ENCODE measurements around the gene APLP2.
"Not testable (repeated sequence)": the region's sequence is repeated elsewhere in the genome, so short reads cannot be mapped to it uniquely, and the experiment has no call there.

APLP2 gene

GRCh38 chr11:130092661-130093060, 23.0 kb downstream of the APLP2 start:
- DNase-seq = no peak

DNA sequence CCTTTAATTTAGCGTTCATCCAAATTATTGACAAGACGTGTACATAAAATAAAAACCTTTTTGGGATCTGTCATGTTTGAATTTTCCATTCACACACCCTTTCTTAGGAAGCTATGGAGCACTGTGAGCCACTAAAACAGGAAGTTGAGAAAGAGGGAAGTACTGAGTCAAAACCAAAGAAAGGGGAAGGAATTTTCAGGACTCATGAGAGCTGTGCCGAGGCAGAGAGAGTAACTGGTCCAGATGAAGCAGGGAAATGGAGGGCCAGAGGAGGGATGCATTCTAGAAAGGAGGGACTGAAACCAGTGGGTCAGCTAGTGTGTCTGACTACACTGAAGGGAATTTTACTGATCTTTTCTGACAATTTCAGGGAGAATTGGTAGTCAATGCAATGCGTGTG, 24.9 kb downstream of the APLP2 start:
- DNase-seq = no peak

GRCh38 chr11:130095326-130095725, 25.6 kb downstream of the APLP2 start:
- DNase-seq = no peak

DNA sequence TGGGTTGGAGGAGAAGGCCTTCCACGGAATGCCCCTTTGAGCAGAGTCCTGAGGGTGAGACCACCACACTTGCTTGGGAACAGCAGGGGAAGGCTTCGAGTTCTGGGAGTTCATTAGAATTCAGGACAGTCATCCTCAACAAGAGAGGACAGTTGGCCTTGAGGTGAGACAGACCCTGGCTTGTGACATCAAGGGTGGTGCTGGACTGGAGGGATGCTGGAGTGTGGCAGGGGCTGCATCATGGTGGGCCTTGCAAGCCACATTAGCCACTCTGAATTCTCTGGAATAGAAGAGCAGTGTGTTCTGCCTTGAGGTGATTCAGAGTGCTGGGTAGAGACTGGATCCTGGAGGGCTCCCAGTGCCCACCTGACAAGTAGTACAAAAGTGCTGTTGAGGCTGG, 26.3 kb downstream of the APLP2 start:
- DNase-seq = no peak

- DNase-seq = no peak
Measured at GRCh38 chr11:130096823-130097222, 27.1 kb downstream of the APLP2 start.

DNA sequence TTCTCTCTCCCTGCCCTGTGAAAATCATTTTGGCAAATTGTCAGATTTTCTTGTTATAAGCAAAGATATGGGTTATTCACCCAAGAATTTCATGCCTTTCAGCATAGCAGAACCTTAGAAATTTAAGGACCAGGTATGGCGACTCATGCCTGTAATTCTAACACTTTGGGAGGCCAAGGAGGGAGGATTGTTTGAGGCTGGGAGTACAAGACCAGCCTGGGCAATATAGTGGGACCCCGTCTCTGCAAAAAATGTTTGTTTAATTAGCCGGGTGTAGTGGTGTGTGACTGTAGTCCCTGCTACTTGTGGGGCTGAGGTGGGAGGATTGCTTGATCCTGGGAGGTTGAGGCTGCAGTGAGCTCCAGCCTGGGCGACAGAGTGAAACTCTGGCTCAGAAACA, 27.6 kb downstream of the APLP2 start:
- no peak for DNase-seq

GRCh38 chr11:130099356-130099755, 29.7 kb downstream of the APLP2 start:
- no peak for DNase-seq

DNA sequence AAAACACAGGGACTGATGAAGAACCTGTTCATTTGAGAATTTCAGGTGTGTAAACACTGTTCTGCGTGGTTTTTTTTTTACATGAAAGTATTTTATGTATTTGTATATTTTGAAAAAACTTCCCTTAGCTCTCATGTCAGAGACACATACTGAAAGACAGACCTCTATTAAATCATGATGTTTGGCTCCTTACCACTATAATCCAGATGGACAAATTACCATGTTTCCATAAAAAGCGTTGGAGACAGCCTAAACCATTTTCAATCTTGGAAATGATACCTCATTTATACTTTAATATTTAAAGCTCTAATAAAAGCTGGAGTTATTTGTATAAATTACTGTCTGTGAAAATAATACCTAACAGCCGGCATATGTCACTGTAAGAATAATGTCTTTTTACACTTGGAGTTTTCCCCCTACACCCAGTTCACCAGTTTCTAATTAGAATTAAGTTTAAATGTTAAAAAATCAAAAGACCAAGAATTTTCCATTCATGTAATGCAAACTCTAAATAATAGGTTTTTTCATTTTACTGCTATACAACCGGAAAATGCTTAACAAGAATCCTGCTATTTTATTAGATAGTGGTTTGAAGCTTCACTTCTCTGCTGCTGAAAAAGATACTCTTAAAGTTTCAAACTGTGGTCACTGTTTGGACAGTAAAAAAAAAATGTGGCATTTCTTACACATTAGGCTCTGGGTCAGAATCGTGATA, 30.8 kb downstream of the APLP2 start:
- DNase-seq = no peak

DNA sequence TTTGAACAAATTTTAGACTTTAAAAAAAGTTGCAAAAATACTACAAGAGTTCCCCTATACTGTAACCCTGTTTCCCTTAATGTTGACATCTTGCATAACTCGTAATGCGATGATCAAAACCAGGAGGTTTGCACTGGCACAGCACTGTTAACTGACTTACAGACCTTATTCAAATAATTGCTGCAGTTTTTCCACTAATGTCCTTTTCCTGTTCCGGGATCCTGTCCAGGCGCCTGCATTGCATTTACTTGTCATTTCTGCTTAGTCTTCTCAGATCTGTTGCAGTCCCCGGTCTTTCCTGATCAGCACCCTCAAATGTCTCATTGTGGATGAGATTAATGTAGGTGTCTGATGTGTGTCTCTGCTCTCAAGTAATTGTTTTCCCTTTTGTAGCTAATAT, 32.0 kb downstream of the APLP2 start:
- no peak for DNase-seq

DNA sequence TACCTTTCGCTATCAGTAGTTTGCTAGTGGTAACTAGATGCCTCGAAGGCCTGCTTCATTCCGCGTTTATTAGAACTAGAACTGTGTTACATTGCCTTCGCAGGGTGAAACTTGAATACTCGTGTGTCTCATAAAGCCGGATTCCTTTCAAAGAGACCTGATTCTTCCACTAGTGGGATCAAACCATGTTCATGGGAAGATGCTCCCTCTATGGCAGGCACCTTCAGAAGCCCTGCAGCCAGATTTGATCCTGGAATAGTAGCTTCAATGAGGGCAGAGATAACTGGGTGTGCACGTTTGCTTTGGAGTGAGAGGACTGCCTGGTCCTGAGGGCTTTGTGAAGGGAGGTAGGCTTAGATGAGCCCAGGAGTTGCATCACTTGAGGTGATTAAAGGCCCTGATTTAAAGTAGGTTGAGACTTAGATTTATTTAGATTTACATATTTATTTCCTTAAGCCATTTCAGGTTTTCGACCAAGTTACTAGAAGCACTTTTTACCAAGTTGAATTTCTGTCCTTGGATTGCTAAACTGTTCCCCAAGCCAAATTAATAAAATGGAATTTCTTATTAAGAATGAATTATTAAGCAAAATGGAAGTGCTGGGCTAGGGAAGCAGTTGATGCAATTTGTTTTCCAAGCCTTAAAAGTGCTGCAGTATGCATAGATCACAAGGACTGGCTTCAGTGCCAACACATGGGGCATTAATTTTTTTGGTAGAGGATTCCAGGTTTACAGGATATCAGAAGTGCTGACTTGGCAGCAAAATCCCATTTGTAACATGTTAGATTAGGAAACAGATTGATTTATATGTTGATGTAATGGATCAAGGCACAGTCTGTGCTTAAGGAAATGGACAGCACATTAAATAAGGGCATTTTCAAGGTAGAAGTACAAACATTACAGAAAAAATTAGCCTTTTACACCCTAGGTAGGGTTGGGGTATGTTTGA, 32.9 kb downstream of the APLP2 start:
- no peak for DNase-seq

DNA sequence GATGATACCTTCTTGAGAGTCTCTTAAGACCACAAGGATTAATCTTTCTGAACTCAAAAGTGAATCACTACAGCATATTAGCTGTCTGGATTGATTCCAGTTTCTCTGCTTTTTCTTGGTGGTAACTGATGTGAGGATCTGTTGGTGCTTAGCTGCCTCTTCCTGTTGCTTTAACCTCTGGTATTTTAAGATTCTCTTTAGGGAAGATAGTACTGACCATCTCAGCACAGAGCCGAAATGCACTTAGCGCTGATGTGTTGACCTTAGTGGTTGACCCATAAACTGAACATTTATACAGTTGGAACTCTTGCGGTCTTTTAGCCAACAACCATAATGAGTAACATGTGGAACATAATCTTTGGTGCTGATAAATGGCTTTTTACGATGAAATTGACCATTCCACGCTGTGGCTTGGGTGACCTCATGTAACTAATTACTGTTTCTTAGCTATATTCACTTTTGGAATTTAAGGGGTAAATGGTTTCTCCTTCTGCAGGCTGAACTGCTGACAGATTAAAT, 33.7 kb downstream of the APLP2 start:
- DNase-seq = no peak

DNA sequence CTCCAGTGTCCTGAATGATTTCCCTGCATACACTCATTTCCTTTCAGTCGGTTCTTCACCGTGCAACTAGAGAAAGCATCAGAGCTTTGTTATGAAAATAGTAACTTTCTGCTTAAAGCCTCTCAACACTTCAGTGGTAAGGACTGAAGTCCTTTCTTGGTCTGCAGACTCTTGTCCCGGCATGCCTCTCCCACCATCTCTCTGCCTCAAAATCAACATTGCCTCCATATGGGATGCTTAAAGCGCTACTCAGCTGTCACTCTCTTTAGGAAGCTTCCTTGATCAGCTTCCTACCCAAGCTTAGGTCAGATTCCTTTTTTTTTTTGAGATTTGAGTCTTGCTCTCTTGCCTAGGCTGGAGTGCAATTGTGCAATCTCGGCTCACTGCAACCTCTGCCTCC, 36.7 kb downstream of the APLP2 start:
- DNase-seq = no peak

DNA sequence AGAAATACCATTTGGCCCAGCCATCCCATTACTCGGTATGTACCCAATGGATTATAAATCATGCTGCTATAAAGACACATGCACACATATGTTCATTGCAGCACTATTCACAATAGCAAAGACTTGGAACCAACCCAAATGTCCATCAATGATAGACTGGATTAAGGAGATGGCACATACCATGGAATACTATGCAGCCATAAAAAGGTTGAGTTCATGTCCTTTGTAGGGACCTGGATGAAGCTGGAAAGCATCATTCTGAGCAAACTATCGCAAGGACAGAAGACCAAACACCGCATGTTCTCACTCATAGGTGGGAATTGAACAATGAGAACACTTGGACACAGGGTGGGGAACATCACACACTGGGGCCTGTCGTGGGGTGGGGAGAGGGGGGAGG, 39.0 kb downstream of the APLP2 start:
- DNase-seq = not testable (repeated sequence)

DNA sequence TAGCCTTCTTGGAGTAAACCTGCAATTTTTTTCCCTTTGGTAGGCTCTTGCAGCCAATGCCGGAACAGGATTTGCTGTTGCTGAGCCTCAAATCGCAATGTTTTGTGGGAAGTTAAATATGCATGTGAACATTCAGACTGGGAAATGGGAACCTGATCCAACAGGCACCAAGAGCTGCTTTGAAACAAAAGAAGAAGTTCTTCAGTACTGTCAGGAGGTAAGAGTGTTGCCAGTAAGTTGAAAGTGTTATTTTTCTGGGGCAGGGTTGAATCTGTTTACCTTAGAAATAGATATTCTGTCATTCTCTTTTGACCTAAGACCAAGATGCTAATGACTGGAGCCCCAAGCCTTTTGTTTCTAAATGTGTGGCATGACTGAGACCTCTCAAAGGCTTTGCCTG, 39.7 kb downstream of the APLP2 start:
- no peak for DNase-seq

- no peak for DNase-seq
Measured at GRCh38 chr11:130110339-130111108, 40.8 kb downstream of the APLP2 start.

- no peak for DNase-seq
Measured at GRCh38 chr11:130112071-130112830, 42.6 kb downstream of the APLP2 start.

DNA sequence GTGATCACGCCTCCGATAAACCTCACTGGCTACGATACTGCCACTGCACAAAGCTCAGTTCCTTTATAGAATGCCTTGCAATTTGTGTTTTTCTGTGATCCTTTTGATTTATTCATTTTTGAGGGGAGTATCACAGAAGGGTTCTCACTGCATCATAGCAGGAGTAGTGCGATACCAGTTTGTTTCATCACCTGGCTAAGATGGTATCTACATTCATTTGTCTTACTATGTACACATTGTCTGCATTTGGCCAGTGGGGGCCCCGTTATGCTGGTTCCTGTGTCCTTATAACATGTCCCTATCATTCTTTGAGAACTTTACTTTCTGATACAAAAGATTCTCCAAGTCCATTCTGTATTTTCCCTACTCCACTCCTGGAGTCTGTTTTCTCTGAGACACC, 44.6 kb downstream of the APLP2 start:
- DNase-seq = no peak

DNA sequence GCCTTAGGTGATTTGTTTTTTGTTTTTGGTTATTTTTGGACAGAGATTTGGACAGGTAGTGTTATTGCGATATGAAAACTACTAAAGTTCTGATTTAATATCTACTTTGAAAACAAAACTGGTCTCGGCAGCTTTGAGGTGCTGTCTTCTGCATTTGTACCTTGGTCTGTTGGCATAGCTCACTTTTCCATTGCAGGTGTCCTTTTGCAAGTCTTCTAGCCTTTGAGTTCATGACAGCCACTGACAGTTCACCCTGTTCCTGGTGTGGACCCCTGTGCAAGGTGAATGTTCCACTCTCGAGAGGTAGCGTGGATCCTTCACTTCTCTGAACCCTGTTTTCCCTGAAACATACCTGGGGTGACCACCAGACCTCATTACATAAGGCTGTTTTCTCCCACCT, 45.0 kb downstream of the APLP2 start:
- DNase-seq = no peak

GRCh38 chr11:130115218-130115617, 45.5 kb downstream of the APLP2 start:
- no peak for DNase-seq

- no peak for DNase-seq
Measured at GRCh38 chr11:130118165-130118564, 48.5 kb downstream of the APLP2 start.

DNA sequence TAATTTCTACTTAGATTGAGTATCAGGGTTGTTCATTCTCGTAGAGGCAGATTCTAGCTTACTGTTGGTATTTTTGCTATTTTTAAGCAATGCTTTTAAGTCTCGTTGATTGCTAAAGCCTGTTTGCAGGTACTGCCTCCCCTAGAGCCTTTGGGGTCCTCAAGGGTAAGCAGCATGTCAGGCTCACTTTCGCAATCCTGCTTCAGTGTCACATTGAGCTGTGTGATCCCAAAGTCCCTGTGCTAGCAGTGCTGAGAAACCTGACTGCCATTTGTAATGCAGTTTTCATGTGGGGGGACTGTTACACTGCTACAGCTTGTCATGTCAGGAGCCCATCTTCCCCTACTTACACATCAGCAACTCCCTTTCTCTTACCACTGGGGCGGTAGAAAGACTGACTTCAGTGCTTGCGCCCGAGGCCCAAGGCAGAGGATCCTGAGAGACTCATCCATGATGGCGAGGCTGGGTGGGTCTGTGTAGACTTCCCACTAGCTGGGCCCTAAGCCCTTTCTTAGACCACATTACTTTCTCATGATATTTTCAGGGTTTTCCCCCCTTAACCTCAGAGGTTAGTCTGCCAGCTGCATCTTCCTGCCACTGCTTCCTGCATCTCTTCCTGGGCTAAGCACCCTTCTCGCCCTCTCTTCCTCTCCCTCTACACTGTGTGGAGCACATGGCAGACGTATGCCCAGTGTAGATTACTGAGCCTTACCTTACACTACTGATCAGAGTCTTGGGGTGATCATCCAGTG, 49.1 kb downstream of the APLP2 start:
- DNase-seq = peak; percentile 32

DNA sequence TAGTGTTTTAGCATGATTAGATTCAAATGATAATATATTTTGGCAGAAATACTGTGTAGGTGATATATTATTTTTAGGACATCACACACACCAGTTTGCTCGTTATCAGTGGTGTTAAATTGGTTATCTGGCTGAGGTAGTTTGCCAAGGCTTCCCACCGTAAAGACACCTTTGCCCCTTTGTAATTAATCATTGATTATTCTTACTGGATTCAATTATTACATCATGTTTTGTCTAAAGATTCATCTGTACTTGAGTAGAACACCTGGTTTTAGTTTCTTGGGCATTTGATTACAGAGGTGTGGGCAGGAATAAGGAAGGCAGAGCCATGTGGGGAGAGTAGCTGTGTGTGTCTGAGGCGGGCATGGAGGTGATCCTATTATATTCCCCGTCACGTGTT, 50.4 kb downstream of the APLP2 start:
- DNase-seq = no peak

Data from CD4-positive, alpha-beta T cell treated with Interleukin-15 for 1 hour (primary cell).